GM19372 (cell line): ENCODE results near the gene MFAP3L.

Experiments
- ATAC-seq: cut with Tn5 transposase; IDR thresholded peaks from one replicate; pipeline ENCODE4 v1.9.1; 2021; ENCODE audit warnings: mild to moderate bottlenecking, low read depth, moderate library complexity; ENCODE audit not compliant: unreplicated experiment

The MFAP3L gene

GRCh38 chr4:170025523-170026252, 507 bp downstream of the MFAP3L start:
- ATAC-seq = no peak

- no peak for ATAC-seq
Observed at GRCh38 chr4:170022211-170022610, 4.0 kb downstream of the MFAP3L start.

GRCh38 chr4:170017252-170017651, 8.9 kb downstream of the MFAP3L start:
- no peak for ATAC-seq

- ATAC-seq = no peak
Observed at GRCh38 chr4:170015285-170015684, 10.9 kb downstream of the MFAP3L start.

- no peak for ATAC-seq
Observed at GRCh38 chr4:170014359-170015011, 11.7 kb downstream of the MFAP3L start.

- no peak for ATAC-seq
Observed at GRCh38 chr4:170012629-170012958, 13.6 kb downstream of the MFAP3L start.

GRCh38 chr4:170011921-170012628, 14.1 kb downstream of the MFAP3L start:
- no peak for ATAC-seq

GRCh38 chr4:170009291-170009690, 16.9 kb downstream of the MFAP3L start:
- ATAC-seq = no peak

- no peak for ATAC-seq
Observed at GRCh38 chr4:170008801-170009200, 17.4 kb downstream of the MFAP3L start.

- ATAC-seq = no peak
Observed at GRCh38 chr4:170008371-170008770, 17.8 kb downstream of the MFAP3L start.

GRCh38 chr4:170007113-170007512, 19.1 kb downstream of the MFAP3L start:
- no peak for ATAC-seq

GRCh38 chr4:170005472-170005871, 20.7 kb downstream of the MFAP3L start:
- ATAC-seq = no peak

GRCh38 chr4:170004651-170005295, 21.4 kb downstream of the MFAP3L start:
- no peak for ATAC-seq

GRCh38 chr4:170003071-170004070, 22.8 kb downstream of the MFAP3L start:
- no peak for ATAC-seq

- ATAC-seq = no peak
Observed at GRCh38 chr4:170001745-170002267, 24.4 kb downstream of the MFAP3L start.

- no peak for ATAC-seq
Observed at GRCh38 chr4:170001011-170001744, 25.0 kb downstream of the MFAP3L start.

- ATAC-seq = no peak
Observed at GRCh38 chr4:169999923-170000322, 26.3 kb downstream of the MFAP3L start.

- no peak for ATAC-seq
Observed at GRCh38 chr4:169998981-169999380, 27.2 kb downstream of the MFAP3L start.
